Trophoblast cell (in vitro differentiated cells and primary cell): Measurements from ENCODE around the gene SERPINA1.

Experiments
- DNase-seq, 2 donors: peaks; one replicate each; pipeline ENCODE4 v3.0.0-alpha.2; 2016
- H2AFZ ChIP-seq: 2 replicates; pipeline ENCODE4 v1.6.1; 2013; ENCODE audit warnings: low read length, moderate library complexity, mild to moderate bottlenecking; ENCODE audit not compliant: insufficient read depth, poor library complexity
- H2AK5ac ChIP-seq: 2 replicates; pipeline ENCODE4 v1.6.1; 2013; ENCODE audit warnings: mild to moderate bottlenecking, low read length
- H2BK120ac ChIP-seq: 2 replicates; pipeline ENCODE4 v1.6.1; 2013; ENCODE audit warnings: low read length, mild to moderate bottlenecking, moderate library complexity; ENCODE audit not compliant: insufficient read depth, poor library complexity
- H2BK12ac ChIP-seq: 2 replicates; pipeline ENCODE4 v1.6.1; 2013; ENCODE audit warnings: mild to moderate bottlenecking, low read length, moderate library complexity
- H2BK5ac ChIP-seq: 2 replicates; pipeline ENCODE4 v1.6.1; 2013; ENCODE audit warnings: low read length, low read depth, moderate library complexity, mild to moderate bottlenecking; ENCODE audit not compliant: poor library complexity
- H3K14ac ChIP-seq: 2 replicates; pipeline ENCODE4 v1.6.1; 2013; ENCODE audit warnings: mild to moderate bottlenecking, low read length
- H3K18ac ChIP-seq: 2 replicates; pipeline ENCODE4 v1.6.1; 2013; ENCODE audit warnings: mild to moderate bottlenecking, low read length
- H3K23ac ChIP-seq: 2 replicates; pipeline ENCODE4 v1.6.1; 2013; ENCODE audit warnings: low read length
- H3K27ac ChIP-seq: 2 replicates; pipeline ENCODE4 v1.5.1; 2013; ENCODE audit warnings: low read depth, mild to moderate bottlenecking, inconsistent platforms, low read length, moderate library complexity
- H3K27me3 ChIP-seq: 2 replicates; pipeline ENCODE4 v1.6.1; 2013; ENCODE audit warnings: inconsistent platforms, mild to moderate bottlenecking, low read length, moderate library complexity; ENCODE audit not compliant: insufficient read depth
- H3K36me3 ChIP-seq, 2 experiments: 1 replicate in 1 of 2; 2 replicates in 1 of 2; pipeline ENCODE4 v1.6.1; 2013; ENCODE audit warnings: low read length in 2 of 2, mild to moderate bottlenecking in 2 of 2, moderate library complexity in 1 of 2; ENCODE audit not compliant: insufficient read depth in 2 of 2, control insufficient read depth in 1 of 2
- H3K4ac ChIP-seq: 2 replicates; pipeline ENCODE4 v1.6.1; 2013; ENCODE audit warnings: low read depth, mild to moderate bottlenecking, low read length, moderate library complexity
- H3K4me1 ChIP-seq, 2 experiments: 1 replicate in 1 of 2; 2 replicates in 1 of 2; pipeline ENCODE4 v1.6.1; 2013; ENCODE audit warnings: low read length in 2 of 2, mild to moderate bottlenecking in 2 of 2, moderate library complexity in 1 of 2; ENCODE audit not compliant: insufficient read depth in 2 of 2, control insufficient read depth in 1 of 2
- H3K4me2 ChIP-seq: 2 replicates; pipeline ENCODE4 v1.6.1; 2013; ENCODE audit warnings: inconsistent platforms, mild to moderate bottlenecking, low read length, moderate library complexity
- H3K4me3 ChIP-seq: 2 replicates; pipeline ENCODE4 v1.5.1; 2013; ENCODE audit warnings: mild to moderate bottlenecking, low read depth, low read length, inconsistent platforms
- H3K79me1 ChIP-seq: one replicate; pipeline ENCODE4 v1.6.1; 2013; ENCODE audit warnings: low read length
- H3K79me2 ChIP-seq: 2 replicates; pipeline ENCODE4 v1.6.1; 2013; ENCODE audit warnings: low read length, mild to moderate bottlenecking; ENCODE audit not compliant: control insufficient read depth, insufficient read depth, poor library complexity
- H3K9ac ChIP-seq: 2 replicates; pipeline ENCODE4 v1.6.1; 2013; ENCODE audit warnings: mild to moderate bottlenecking, low read length
- H3K9me3 ChIP-seq: 2 replicates; pipeline ENCODE4 v1.6.1; 2013; ENCODE audit warnings: low read depth, mild to moderate bottlenecking, control low read depth, inconsistent platforms, low read length; ENCODE audit not compliant: insufficient read depth
- H4K12ac ChIP-seq: 2 replicates; pipeline ENCODE4 v1.6.1; 2013; ENCODE audit warnings: low read depth, mild to moderate bottlenecking, low read length, moderate library complexity
- H4K8ac ChIP-seq: 2 replicates; pipeline ENCODE4 v1.6.1; 2013; ENCODE audit warnings: low read depth, mild to moderate bottlenecking, low read length, moderate library complexity
- H4K91ac ChIP-seq: one replicate; pipeline ENCODE4 v1.6.1; 2013; ENCODE audit warnings: low read depth, mild to moderate bottlenecking, low read length, moderate library complexity
- WGBS: extraction: QIAGEN DNeasy Blood & Tissue Kit; methylation state at CpG from one replicate; pipeline ENCODE4 v1.1.7; 2013; ENCODE audit warnings: missing lambda C conversion rate; ENCODE audit not compliant: insufficient read length, insufficient coverage; ENCODE audit errors: extremely low coverage; 5-methylcytosine and 5-hydroxymethylcytosine counted together

The SERPINA1 gene

DNA sequence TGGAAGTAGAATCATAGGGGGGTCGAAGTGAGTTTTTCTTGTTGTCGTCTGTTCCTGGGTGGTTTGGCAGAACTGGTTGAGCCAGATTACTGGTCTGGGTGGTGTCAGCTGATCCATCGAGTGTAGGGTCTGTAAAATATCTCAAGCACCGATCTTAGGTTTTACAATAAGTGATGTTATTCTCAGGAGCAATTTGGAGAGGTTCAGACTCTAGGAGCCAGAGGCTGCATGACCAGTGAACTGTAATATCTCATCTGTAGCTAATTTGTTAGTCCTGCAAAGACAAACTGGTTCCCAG lies 9.7 kb upstream of the SERPINA1 start:
- H3K9ac ChIP-seq: no peak overlapping the region
- H3K79me1 ChIP-seq: peaks cover 16% of the 10 kb centered on the region
- H3K4me1 ChIP-seq: peaks cover 14 to 18% of the 10 kb centered on the region in 2 experiments
- H2BK120ac ChIP-seq: no peak overlapping the region
- no peak overlapping the region for H2BK5ac ChIP-seq
- no peak overlapping the region for H2BK12ac ChIP-seq
- no peak overlapping the region for H2AK5ac ChIP-seq
- no peaks in the 10 kb centered on the region for H3K27me3 ChIP-seq
- H4K12ac ChIP-seq: no peak overlapping the region
- H3K79me2 ChIP-seq: no peaks in the 10 kb centered on the region
- H3K27ac ChIP-seq: peak overlapping the region; percentile 71
- no peaks in the 10 kb centered on the region for H3K9me3 ChIP-seq
- peak overlapping the region; percentile 44 for H3K4me2 ChIP-seq
- no peak overlapping the region for H3K14ac ChIP-seq
- H4K8ac ChIP-seq: no peak overlapping the region
- no peak overlapping the region for H3K4ac ChIP-seq
- H3K18ac ChIP-seq: no peak overlapping the region
- no peak overlapping the region for H3K23ac ChIP-seq
- H4K91ac ChIP-seq: no peak overlapping the region
- DNase-seq: peak in 1 of 2 donors; percentile 33
- no peaks in the 10 kb centered on the region for H3K36me3 ChIP-seq
- no peak overlapping the region for H3K4me3 ChIP-seq
- no peak overlapping the region for H2AFZ ChIP-seq
- no CpG with 5 or more reads among the region's 4 CpGs for WGBS

DNA sequence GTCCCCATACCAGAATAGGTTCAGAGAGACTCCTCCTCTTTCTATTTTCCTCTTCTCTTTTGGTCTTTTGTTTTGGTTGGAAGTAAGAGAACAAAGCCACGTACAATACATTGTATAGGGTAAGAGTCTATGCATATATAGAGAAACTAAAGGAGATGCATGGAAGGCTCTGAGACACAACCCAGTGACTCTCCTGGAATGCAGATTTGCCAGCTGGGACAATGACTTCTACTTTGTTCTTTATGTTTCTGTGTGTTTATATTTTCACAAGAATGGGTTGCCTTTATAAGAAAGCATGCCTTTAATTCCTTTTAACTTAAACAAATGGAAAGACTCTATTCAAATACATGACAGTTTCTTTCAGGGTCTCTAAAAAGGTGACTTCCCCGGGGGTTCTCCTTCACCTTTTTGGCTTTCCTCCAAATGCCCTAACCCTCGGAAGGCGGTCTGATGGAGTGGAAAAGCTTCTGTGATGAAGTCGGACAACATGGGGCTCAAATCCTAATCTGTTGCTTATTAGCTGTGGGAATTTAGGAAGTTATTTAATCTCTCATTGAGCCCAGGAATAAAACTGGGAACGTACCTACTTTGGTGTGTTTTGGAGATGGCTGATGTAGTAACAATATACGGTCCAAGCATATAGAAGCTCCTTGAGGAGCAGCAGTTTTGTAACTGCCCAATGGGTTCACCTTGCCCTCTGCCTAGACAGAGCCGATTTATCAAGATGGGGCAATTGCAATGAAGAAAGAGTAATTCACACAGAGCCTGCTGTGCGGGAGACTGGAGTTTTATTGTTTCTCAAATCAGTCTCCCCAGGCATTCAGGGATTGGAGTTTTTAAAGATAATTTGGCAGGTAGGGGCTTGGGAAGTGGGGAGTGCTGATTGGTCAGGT lies 9.1 kb upstream of the SERPINA1 start:
- H3K36me3 ChIP-seq: no peaks in the 10 kb centered on the region
- no peaks in the 10 kb centered on the region for H3K27me3 ChIP-seq
- no peak overlapping the region for H2AK5ac ChIP-seq
- no peak overlapping the region for H3K4ac ChIP-seq
- H4K91ac ChIP-seq: peak overlapping the region; percentile 90
- peak overlapping the region; percentile 57 for H4K8ac ChIP-seq
- no peak overlapping the region for H3K18ac ChIP-seq
- H3K4me2 ChIP-seq: peak overlapping the region; percentile 44
- H3K79me2 ChIP-seq: no peaks in the 10 kb centered on the region
- H4K12ac ChIP-seq: no peak overlapping the region
- H3K14ac ChIP-seq: peak overlapping the region; percentile 53
- H2BK120ac ChIP-seq: peak overlapping the region; percentile 82
- no peak overlapping the region for H2AFZ ChIP-seq
- H3K4me3 ChIP-seq: no peak overlapping the region
- peak overlapping the region; percentile 80 for H2BK5ac ChIP-seq
- no peak overlapping the region for H3K23ac ChIP-seq
- peak in 1 of 2 donors; percentile 26 for DNase-seq
- no peak overlapping the region for H3K9ac ChIP-seq
- no CpG with 5 or more reads among the region's 9 CpGs for WGBS
- peak overlapping the region; percentile 71 for H3K27ac ChIP-seq
- peak overlapping the region; percentile 59 for H2BK12ac ChIP-seq
- peaks cover 16% of the 10 kb centered on the region for H3K79me1 ChIP-seq
- H3K9me3 ChIP-seq: no peaks in the 10 kb centered on the region
- peaks cover 14 to 18% of the 10 kb centered on the region in 2 experiments for H3K4me1 ChIP-seq

DNA sequence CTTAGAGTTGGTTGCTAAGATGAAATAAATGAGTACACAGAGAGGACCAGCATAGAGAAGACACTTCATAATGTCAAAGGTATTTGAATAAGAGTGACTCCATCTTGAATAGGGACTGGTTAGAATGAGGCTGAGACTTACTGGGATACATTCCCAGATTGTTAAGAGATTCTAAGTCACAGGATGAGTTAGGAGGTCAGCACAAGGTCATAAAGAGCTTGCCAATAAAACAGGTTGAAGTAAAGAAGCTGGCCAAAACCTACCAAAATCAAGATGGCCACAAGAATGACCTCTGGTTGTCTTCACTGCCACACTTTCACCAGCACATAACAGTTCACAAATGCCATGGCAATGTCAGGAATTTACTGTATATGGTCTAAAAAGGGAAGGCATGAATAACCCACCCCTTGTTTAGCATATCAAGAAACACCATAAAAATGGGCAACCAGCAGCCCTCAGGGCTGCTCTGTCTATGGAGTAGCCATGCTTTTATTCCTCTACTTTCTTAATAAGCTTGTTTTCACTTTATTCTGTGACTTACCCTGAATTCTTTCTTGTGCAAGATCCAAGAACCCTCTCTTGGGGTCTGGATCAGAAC lies 8.3 kb upstream of the SERPINA1 start:
- no peak overlapping the region for H3K9ac ChIP-seq
- no peak overlapping the region for H3K4ac ChIP-seq
- H3K9me3 ChIP-seq: no peaks in the 10 kb centered on the region
- peak overlapping the region; percentile 12 for H2BK12ac ChIP-seq
- no peaks in the 10 kb centered on the region for H3K27me3 ChIP-seq
- no peak overlapping the region for H2AFZ ChIP-seq
- H3K18ac ChIP-seq: no peak overlapping the region
- H2BK5ac ChIP-seq: no peak overlapping the region
- H3K4me3 ChIP-seq: no peak overlapping the region
- H3K4me2 ChIP-seq: no peak overlapping the region
- H4K91ac ChIP-seq: peak overlapping the region; percentile 18
- H3K79me1 ChIP-seq: peaks cover 16% of the 10 kb centered on the region
- H2AK5ac ChIP-seq: no peak overlapping the region
- no peak overlapping the region for H3K14ac ChIP-seq
- H4K8ac ChIP-seq: no peak overlapping the region
- H2BK120ac ChIP-seq: no peak overlapping the region
- H3K4me1 ChIP-seq: peaks cover 18% of the 10 kb centered on the region in 2 experiments
- no peaks in the 10 kb centered on the region for H3K79me2 ChIP-seq
- H3K23ac ChIP-seq: no peak overlapping the region
- H3K36me3 ChIP-seq: no peaks in the 10 kb centered on the region
- no peak for DNase-seq
- no peak overlapping the region for H4K12ac ChIP-seq
- no peak overlapping the region for H3K27ac ChIP-seq

DNA sequence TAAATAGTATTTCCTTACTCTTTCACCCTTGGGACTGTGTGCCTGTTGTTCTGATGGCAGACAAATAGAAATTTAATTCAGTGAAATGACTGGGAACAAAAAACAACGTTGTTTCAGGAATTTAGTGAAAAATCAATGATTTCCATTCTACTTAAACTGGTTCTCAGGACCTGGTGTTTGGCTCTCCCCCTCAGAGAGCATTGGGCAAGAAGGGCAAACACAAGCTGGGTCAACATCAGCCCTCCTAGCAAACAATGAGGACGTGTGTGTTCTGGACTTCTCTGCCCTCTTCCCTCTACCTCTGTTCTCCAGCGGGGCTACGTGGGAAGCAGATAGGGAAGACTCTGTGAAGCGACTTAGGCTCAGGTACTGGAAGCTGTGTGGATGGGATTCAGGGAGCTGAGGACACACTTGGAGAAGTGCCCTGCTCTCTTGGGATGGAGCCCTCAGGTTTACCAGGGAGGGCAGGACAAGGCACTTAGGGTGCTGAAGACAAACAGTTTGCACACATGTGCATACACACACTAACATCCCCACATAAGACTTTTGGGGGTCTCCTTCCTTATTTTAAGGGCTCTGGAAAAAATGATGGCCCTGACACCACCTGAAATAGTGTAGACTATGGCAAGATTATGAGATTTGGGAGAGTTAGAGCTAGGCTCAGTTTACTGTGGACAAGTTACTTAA lies 7.6 kb upstream of the SERPINA1 start:
- no peaks in the 10 kb centered on the region for H3K27me3 ChIP-seq
- no CpG with 5 or more reads among the region's 5 CpGs for WGBS
- H3K18ac ChIP-seq: peak overlapping the region; percentile 7
- H3K4me1 ChIP-seq: peaks cover 18% of the 10 kb centered on the region in 2 experiments
- H3K4me3 ChIP-seq: no peak overlapping the region
- no peak overlapping the region for H3K27ac ChIP-seq
- no peaks in the 10 kb centered on the region for H3K36me3 ChIP-seq
- H3K9me3 ChIP-seq: no peaks in the 10 kb centered on the region
- peaks cover 16% of the 10 kb centered on the region for H3K79me1 ChIP-seq
- DNase-seq: no peak
- H2BK5ac ChIP-seq: peak overlapping the region; percentile 4
- H2BK120ac ChIP-seq: peak overlapping the region; percentile 29
- no peak overlapping the region for H3K4me2 ChIP-seq
- peak overlapping the region; percentile 23 for H2AFZ ChIP-seq
- H3K23ac ChIP-seq: no peak overlapping the region
- no peaks in the 10 kb centered on the region for H3K79me2 ChIP-seq
- H4K91ac ChIP-seq: peak overlapping the region; percentile 20
- peak overlapping the region; percentile 49 for H2AK5ac ChIP-seq
- H3K14ac ChIP-seq: peak overlapping the region; percentile 24
- no peak overlapping the region for H4K8ac ChIP-seq
- no peak overlapping the region for H3K9ac ChIP-seq
- H2BK12ac ChIP-seq: peak overlapping the region; percentile 34
- no peak overlapping the region for H4K12ac ChIP-seq
- no peak overlapping the region for H3K4ac ChIP-seq
